SJCRH30 (cell line): Measurements from ENCODE around the gene SMIM41. TPM values are rescaled to one million over a fixed set of nuclear protein-coding genes. Genes with fewer than 3 reads are reported as not detected.

Source experiments
- DNase-seq, 2 experiments: peaks; one replicate each; pipeline ENCODE4 v3.0.0-alpha.2; 2015 to 2020
- H3K27ac ChIP-seq: fragments of 250-450 bp; sonication (Bioruptor Pico); 2 replicates; pipeline ENCODE4 v1.5.1; 2020; ENCODE audit warnings: mild to moderate bottlenecking, moderate library complexity
- H3K27me3 ChIP-seq: fragments of 250-450 bp; sonication (Bioruptor Pico); 2 replicates; pipeline ENCODE4 v1.5.1; 2020; ENCODE audit warnings: mild to moderate bottlenecking, moderate library complexity
- H3K36me3 ChIP-seq: fragments of 250-450 bp; sonication (Bioruptor Pico); 2 replicates; pipeline ENCODE4 v1.5.1; 2020; ENCODE audit warnings: mild to moderate bottlenecking, moderate library complexity
- H3K4me1 ChIP-seq: fragments of 250-450 bp; sonication (Bioruptor Pico); 2 replicates; pipeline ENCODE4 v1.5.1; 2020; ENCODE audit warnings: mild to moderate bottlenecking, moderate library complexity
- H3K4me3 ChIP-seq: fragments of 250-450 bp; sonication (Bioruptor Pico); 2 replicates; pipeline ENCODE4 v1.5.1; 2020; ENCODE audit warnings: mild to moderate bottlenecking, moderate library complexity
- H3K9me3 ChIP-seq: fragments of 250-450 bp; sonication (Bioruptor Pico); replicated peaks from 2 replicates; pipeline ENCODE4 v1.5.1; 2020; ENCODE audit warnings: mild to moderate bottlenecking, moderate library complexity
- total RNA-seq: library from RNA; depleted of rRNA; stranded (reverse); fragments of >200 nt; shearing (Covaris generic); gene quantifications from 2 replicates; pipeline ENCODE4 v1.2.3, GENCODE V29; 2014

SMIM41 gene
- total RNA-seq, 1 experiment from 2014 or later, result not detected

- Histone ChIP-seq H3K9me3 (no peaks in the 10 kb centered on the region), H3K27ac (no peak overlapping the region), H3K27me3 (no peaks in the 10 kb centered on the region), H3K36me3 (no peaks in the 10 kb centered on the region), H3K4me3 (no peak overlapping the region), H3K4me1 (peaks cover 32% of the 10 kb centered on the region)
- DNase-seq, result no peak
Observed at GRCh38 chr12:52044292-52044983, 35.1 kb upstream of the SMIM41 start.

GRCh38 chr12:52045794-52046199 is 33.7 kb upstream of the SMIM41 start:
- peaks cover 38% of the 10 kb centered on the region for H3K4me1 ChIP-seq
- H3K9me3 ChIP-seq, result no peaks in the 10 kb centered on the region
- no peaks in the 10 kb centered on the region for H3K27me3 ChIP-seq
- H3K27ac ChIP-seq, result no peak overlapping the region
- no peaks in the 10 kb centered on the region for H3K36me3 ChIP-seq
- no peak overlapping the region for H3K4me3 ChIP-seq
- DNase-seq, result no peak

- Histone ChIP-seq H3K4me1 (peaks cover 27% of the 10 kb centered on the region), H3K36me3 (no peaks in the 10 kb centered on the region), H3K4me3 (no peak overlapping the region), H3K27me3 (no peaks in the 10 kb centered on the region), H3K9me3 (no peaks in the 10 kb centered on the region), H3K27ac (no peak overlapping the region)
- no peak for DNase-seq
Observed at GRCh38 chr12:52046859-52047258, 32.6 kb upstream of the SMIM41 start.

GRCh38 chr12:52049286-52049685 is 30.2 kb upstream of the SMIM41 start:
- Histone ChIP-seq H3K4me3 (no peak overlapping the region), H3K27me3 (no peaks in the 10 kb centered on the region), H3K9me3 (no peaks in the 10 kb centered on the region), H3K27ac (no peak overlapping the region), H3K36me3 (no peaks in the 10 kb centered on the region), H3K4me1 (peaks cover 7% of the 10 kb centered on the region)
- no peak for DNase-seq

- no peak for DNase-seq
- Histone ChIP-seq H3K36me3 (no peaks in the 10 kb centered on the region), H3K9me3 (no peaks in the 10 kb centered on the region), H3K27me3 (no peaks in the 10 kb centered on the region), H3K4me3 (no peak overlapping the region), H3K4me1 (peaks cover 7% of the 10 kb centered on the region), H3K27ac (no peak overlapping the region)
Observed at GRCh38 chr12:52049688-52050087, 29.8 kb upstream of the SMIM41 start.

GRCh38 chr12:52050116-52050757 is 29.3 kb upstream of the SMIM41 start:
- Histone ChIP-seq H3K9me3 (no peaks in the 10 kb centered on the region), H3K27me3 (no peaks in the 10 kb centered on the region), H3K27ac (peak overlapping the region; percentile 63), H3K4me3 (peak overlapping the region; percentile 73), H3K36me3 (no peaks in the 10 kb centered on the region), H3K4me1 (peaks cover 7% of the 10 kb centered on the region)
- no peak for DNase-seq

GRCh38 chr12:52050758-52051541 is 28.6 kb upstream of the SMIM41 start, which contains the start of gene NR4A1:
NR4A1 (plus strand) TSS chr12:52051442; CDS start chr12:52054329, 2,887 bp downstream.
- Histone ChIP-seq H3K36me3 (no peaks in the 10 kb centered on the region), H3K9me3 (no peaks in the 10 kb centered on the region), H3K27ac (peak within 1 kb of the TSS; percentile 63), H3K27me3 (no peaks in the 10 kb centered on the region), H3K4me3 (peak within 1 kb of the TSS; percentile 73), H3K4me1 (peaks cover 7% of the 10 kb centered on the region)
- peak; percentile 95 to 97 for DNase-seq

- no peak overlapping the region for H3K4me3 ChIP-seq
- no peak for DNase-seq
- H3K27me3 ChIP-seq, result no peaks in the 10 kb centered on the region
- H3K36me3 ChIP-seq, result no peaks in the 10 kb centered on the region
- no peaks in the 10 kb centered on the region for H3K9me3 ChIP-seq
- H3K4me1 ChIP-seq, result peaks cover 7% of the 10 kb centered on the region
- H3K27ac ChIP-seq, result no peak overlapping the region
Observed at GRCh38 chr12:52052468-52053186, 26.9 kb upstream of the SMIM41 start.

- no peak for DNase-seq
- no peak overlapping the region for H3K27ac ChIP-seq
- H3K9me3 ChIP-seq, result no peaks in the 10 kb centered on the region
- H3K4me3 ChIP-seq, result no peak overlapping the region
- no peaks in the 10 kb centered on the region for H3K36me3 ChIP-seq
- H3K4me1 ChIP-seq, result peaks cover 8% of the 10 kb centered on the region
- no peaks in the 10 kb centered on the region for H3K27me3 ChIP-seq
Observed at GRCh38 chr12:52053536-52054209, 25.8 kb upstream of the SMIM41 start.

GRCh38 chr12:52054231-52054832 is 25.2 kb upstream of the SMIM41 start:
- peaks cover 12% of the 10 kb centered on the region for H3K4me1 ChIP-seq
- H3K27ac ChIP-seq, result no peak overlapping the region
- peaks cover 2% of the 10 kb centered on the region; the same call in 1 of the 2 replicates for H3K36me3 ChIP-seq
- no peaks in the 10 kb centered on the region for H3K9me3 ChIP-seq
- no peaks in the 10 kb centered on the region for H3K27me3 ChIP-seq
- no peak overlapping the region for H3K4me3 ChIP-seq
- DNase-seq, result no peak

GRCh38 chr12:52054833-52055730 is 24.4 kb upstream of the SMIM41 start:
- no peak for DNase-seq
- Histone ChIP-seq H3K36me3 (peaks cover 2% of the 10 kb centered on the region; the same call in 1 of the 2 replicates), H3K4me1 (peaks cover 10% of the 10 kb centered on the region)

GRCh38 chr12:52055731-52056711 is 23.5 kb upstream of the SMIM41 start:
- DNase-seq, result no peak
- Histone ChIP-seq H3K9me3 (no peaks in the 10 kb centered on the region), H3K27me3 (no peaks in the 10 kb centered on the region), H3K4me3 (no peak overlapping the region), H3K4me1 (peaks cover 5% of the 10 kb centered on the region; the same call in 1 of the 2 replicates), H3K27ac (no peak overlapping the region), H3K36me3 (peaks cover 2% of the 10 kb centered on the region; the same call in 1 of the 2 replicates)

More at GRCh38 chr12:52054833-52055730, 24.4 kb upstream of the SMIM41 start:
- Histone ChIP-seq H3K9me3 (no peaks in the 10 kb centered on the region), H3K27me3 (no peaks in the 10 kb centered on the region), H3K27ac (no peak overlapping the region), H3K4me3 (no peak overlapping the region)
